Keratinocyte (primary cell): ENCODE data around the gene BRD7. TPM values are rescaled to one million over a fixed set of nuclear protein-coding genes. Genes with fewer than 3 reads are reported as not detected.

Source experiments
- DNase-seq: peaks from one replicate; pipeline ENCODE4 v3.0.0-alpha.2; 2011; ENCODE audit warnings: low read depth, missing footprints, low spot score
- FAIRE-seq: peaks from 2 replicates; lab custom pipeline; 2011; peaks lifted over from hg19 to GRCh38; lab: Jason Lieb, UNC
- H2AFZ ChIP-seq: 2 replicates; pipeline ENCODE4 v1.6.0; 2012; ENCODE audit warnings: low read length, control low read depth, inconsistent platforms; ENCODE audit not compliant: control insufficient read depth
- H3K27ac ChIP-seq: 2 replicates; pipeline ENCODE4 v1.5.1; 2011; ENCODE audit warnings: low read length; ENCODE audit not compliant: control insufficient read depth, insufficient read depth
- H3K27me3 ChIP-seq: 3 replicates; pipeline ENCODE4 v1.6.0; 2011; ENCODE audit warnings: low read length; ENCODE audit not compliant: control insufficient read depth, insufficient read depth; ENCODE audit errors: extremely low read depth
- H3K36me3 ChIP-seq, 2 experiments: 2 replicates in 1 of 2; 3 replicates in 1 of 2; pipeline ENCODE4 v1.5.1; 2011; ENCODE audit warnings: low read length in 2 of 2, mild to moderate bottlenecking in 1 of 2; ENCODE audit not compliant: control insufficient read depth in 2 of 2, insufficient read depth in 2 of 2; ENCODE audit errors: extremely low read depth in 1 of 2
- H3K4me1 ChIP-seq: 3 replicates; pipeline ENCODE4 v1.5.1; 2011; ENCODE audit warnings: low read length; ENCODE audit not compliant: control insufficient read depth, insufficient read depth; ENCODE audit errors: extremely low read depth
- H3K4me2 ChIP-seq: 3 replicates; pipeline ENCODE4 v1.6.0; 2011; ENCODE audit warnings: low read depth, low read length; ENCODE audit not compliant: control insufficient read depth, insufficient read depth; ENCODE audit errors: extremely low read depth
- H3K4me3 ChIP-seq, 3 experiments: fragments of 200-600 bp in 1 of 3; sonication (generic) in 1 of 3; 2 replicates in 2 of 3; 3 replicates in 1 of 3; pipeline ENCODE4 v1.5.1; 2011 to 2016; ENCODE audit warnings: low read length in 3 of 3, mild to moderate bottlenecking in 3 of 3, control low read depth in 2 of 3, inconsistent platforms in 1 of 3, low read depth in 1 of 3, mixed read lengths in 1 of 3, mixed run types in 1 of 3, moderate library complexity in 1 of 3; ENCODE audit not compliant: control insufficient read depth in 2 of 3, insufficient read depth in 2 of 3; ENCODE audit errors: extremely low read depth in 1 of 3
- H3K79me2 ChIP-seq: 2 replicates; pipeline ENCODE4 v1.6.0; 2012; ENCODE audit warnings: low read length; ENCODE audit not compliant: control insufficient read depth, insufficient read depth
- H3K9ac ChIP-seq: 3 replicates; pipeline ENCODE4 v1.6.0; 2011; ENCODE audit warnings: low read length; ENCODE audit not compliant: control insufficient read depth, insufficient read depth; ENCODE audit errors: extremely low read depth
- H3K9me1 ChIP-seq: 3 replicates; pipeline ENCODE4 v1.6.0; 2011; ENCODE audit warnings: low read length; ENCODE audit not compliant: control insufficient read depth, insufficient read depth; ENCODE audit errors: extremely low read depth
- H3K9me3 ChIP-seq: 2 replicates; pipeline ENCODE4 v1.5.1; 2012; ENCODE audit warnings: low read depth, low read length; ENCODE audit not compliant: control insufficient read depth
- H4K20me1 ChIP-seq: 3 replicates; pipeline ENCODE4 v1.6.0; 2011; ENCODE audit warnings: low read length; ENCODE audit not compliant: control insufficient read depth, insufficient read depth; ENCODE audit errors: extremely low read depth
- CTCF ChIP-seq, 3 experiments: IDR thresholded peaks in 1 of 3; conservative IDR thresholded peaks in 1 of 3; optimal IDR thresholded peaks in 1 of 3; 2 replicates in 2 of 3; 3 replicates in 1 of 3; pipeline versions ENCODE3 to v1.5.1; 2011; ENCODE audit warnings: low read length in 3 of 3, mild to moderate bottlenecking in 3 of 3, moderate library complexity in 2 of 3, control low read depth in 1 of 3, inconsistent platforms in 1 of 3; ENCODE audit not compliant: insufficient read depth in 2 of 3; ENCODE audit errors: extremely low read depth in 1 of 3
- EZH2 ChIP-seq: IDR thresholded peaks from one replicate; pipeline ENCODE4 v1.6.1; 2012; ENCODE audit warnings: inconsistent platforms, mild to moderate bottlenecking, low read length, moderate library complexity
- dilution Hi-C: fragments of 300-500 bp; cut with MboI; formaldehyde crosslinking; loops from one replicate; pipeline ENCODE4 v1.7.0; 2020; ENCODE audit warnings: low sequenced_read_pairs; ENCODE audit not compliant: extremely low pct_ligation_motif_present
- polyA plus RNA-seq, 5 experiments: library from polyadenylated mRNA; depleted of rRNA in 3 of 5; stranded (reverse) in 3 of 5; stranded (forward) in 1 of 5; unstranded in 1 of 5; fragments of >200 nt; gene quantifications; 1 replicate in 1 of 5; 2 replicates in 3 of 5; 3 replicates in 1 of 5; pipeline versions ENCODE4 v1.2.1 to v1.2.3, GENCODE V29; 2011 to 2012; ENCODE audit warnings: missing spikeins in 2 of 5, low read depth in 1 of 5, low replicate concordance in 1 of 5

BRD7 gene
- polyA plus RNA-seq, 1 donor (not counting 4 experiments of a cell fraction or from before 2014, with no cell fraction given), result 66.6 TPM

- H3K4me2 ChIP-seq, result no peak overlapping the region
- no peaks in the 10 kb centered on the region for H3K9me1 ChIP-seq
- no peaks in the 10 kb centered on the region for H3K36me3 ChIP-seq
- no peaks in the 10 kb centered on the region for H4K20me1 ChIP-seq
- TF ChIP-seq CTCF (optimal IDR thresholded peaks at IDR 0.05 in 1 of 3, IDR thresholded peaks at IDR 0.05 in 1 of 3, conservative IDR thresholded peaks at IDR 0.05 in 1 of 3; ENCODE audit: extremely low read depth in 1 of 3, insufficient read depth in 2 of 3, low read length in 3 of 3) (no peak), EZH2 (no peak)
- FAIRE-seq (no peak), DNase-seq (no peak)
- H3K4me3 ChIP-seq, result no peak overlapping the region
- no peak overlapping the region for H3K27ac ChIP-seq
- H2AFZ ChIP-seq, result no peak overlapping the region
- no peaks in the 10 kb centered on the region for H3K9me3 ChIP-seq
- no peaks in the 10 kb centered on the region for H3K27me3 ChIP-seq
- no peak overlapping the region for H3K9ac ChIP-seq
- no peaks in the 10 kb centered on the region for H3K79me2 ChIP-seq
- dilution Hi-C loops, result no loop called here
- H3K4me1 ChIP-seq, result peaks cover 18% of the 10 kb centered on the region
Measured at GRCh38 chr16:50268352-50268751, 100.4 kb downstream of the BRD7 start.

- no peak overlapping the region for H3K4me2 ChIP-seq
- no peak overlapping the region for H3K9ac ChIP-seq
- H3K4me3 ChIP-seq, result no peak overlapping the region
- no peaks in the 10 kb centered on the region for H3K27me3 ChIP-seq
- H3K4me1 ChIP-seq, result peaks cover 18% of the 10 kb centered on the region
- H3K27ac ChIP-seq, result no peak overlapping the region
- no peaks in the 10 kb centered on the region for H3K9me3 ChIP-seq
- FAIRE-seq (no peak), DNase-seq (no peak)
- H3K9me1 ChIP-seq, result no peaks in the 10 kb centered on the region
- no peak for TF ChIP-seq CTCF (optimal IDR thresholded peaks at IDR 0.05 in 1 of 3, IDR thresholded peaks at IDR 0.05 in 1 of 3, conservative IDR thresholded peaks at IDR 0.05 in 1 of 3; ENCODE audit: extremely low read depth in 1 of 3, insufficient read depth in 2 of 3, low read length in 3 of 3)
- no peak for TF ChIP-seq EZH2
- H3K79me2 ChIP-seq, result no peaks in the 10 kb centered on the region
- dilution Hi-C loops, result no loop called here
- H4K20me1 ChIP-seq, result no peaks in the 10 kb centered on the region
- no peaks in the 10 kb centered on the region for H3K36me3 ChIP-seq
- no peak overlapping the region for H2AFZ ChIP-seq
Measured at GRCh38 chr16:50267651-50268050, 101.1 kb downstream of the BRD7 start.
